ENCODE measurements around the gene PEX10. TPM values are rescaled to one million over a fixed set of nuclear protein-coding genes. Genes with fewer than 3 reads are reported as not detected.

PEX10 gene
- total and polyA plus RNA-seq, 4 donors, result 6.2 to 16.4 (median 11.8) TPM

DNA sequence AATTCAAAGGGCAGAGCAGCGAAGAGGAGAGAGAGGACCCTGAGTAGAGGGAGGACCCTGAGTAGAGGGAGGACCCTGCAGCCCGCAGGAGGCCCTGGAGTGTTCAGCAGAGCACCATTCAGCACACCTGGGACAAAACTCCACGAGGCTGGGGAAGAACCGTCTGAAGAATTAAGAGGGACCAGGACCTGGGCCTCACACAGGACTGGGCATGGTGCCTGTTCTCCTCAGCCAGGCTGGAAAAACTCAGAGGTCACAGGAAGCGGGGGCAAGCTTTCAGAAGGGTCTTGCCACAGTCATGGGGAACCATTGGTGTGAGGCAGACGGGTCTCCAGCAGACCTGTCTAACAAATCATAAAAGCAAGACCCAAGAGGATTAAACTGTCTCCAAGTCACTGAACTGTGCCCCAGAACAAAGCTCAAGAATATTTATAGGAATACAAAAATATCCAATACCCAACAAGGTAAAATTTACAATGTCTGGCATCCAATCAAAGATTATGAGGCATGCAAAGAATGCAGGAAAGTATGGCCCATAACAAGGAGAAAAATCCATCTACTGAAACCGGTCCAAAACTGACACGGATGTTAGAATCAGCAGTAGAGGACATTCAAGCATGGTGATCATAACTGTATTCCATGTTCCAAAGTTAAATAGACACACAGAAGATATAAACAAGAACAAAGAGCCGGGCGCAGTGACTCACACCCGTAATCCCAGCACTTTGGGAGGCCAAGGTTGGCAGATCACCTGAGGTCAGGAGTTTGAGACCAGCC is 51.6 kb downstream of the PEX10 start:
- Histone ChIP-seq H3K4me1 (ENCODE audit: control insufficient read depth in 4 of 4, insufficient read depth in 4 of 4, low read length in 3 of 4) (no peaks in the 10 kb centered on the region), H3K9ac (ENCODE audit: low read depth in 1 of 2, low read length in 2 of 2) (no peak overlapping the region), H3K27ac (ENCODE audit: low read depth in 1 of 2, low read length in 2 of 2) (no peak overlapping the region), H3K9me3 (ENCODE audit: control insufficient read depth in 4 of 4, low read length in 3 of 4) (peaks cover 0 to 1% (median 0%) of the 10 kb centered on the region in 4 donors), H3K36me3 (ENCODE audit: control insufficient read depth in 4 of 4, insufficient read depth in 3 of 4, low read depth in 1 of 4, low read length in 3 of 4) (no peaks in the 10 kb centered on the region), H3K27me3 (ENCODE audit: control insufficient read depth in 4 of 4, insufficient read depth in 4 of 4, low read length in 3 of 4) (no peaks in the 10 kb centered on the region), H3K4me3 (ENCODE audit: low read depth in 1 of 3, low read length in 3 of 3) (no peak overlapping the region)
- 83% methylated on average over 11 of the region's 11 CpGs for WGBS
- no peak for DNase-seq (ENCODE audit: low spot score)
- TF ChIP-seq HNF4G (IDR thresholded peaks at IDR 0.05), result no peak
- no peak for TF ChIP-seq RXRA (IDR thresholded peaks at IDR 0.05)
- no peak for TF ChIP-seq JUND (IDR thresholded peaks at IDR 0.05)
- TF ChIP-seq FOXA2 (IDR thresholded peaks at IDR 0.05), result no peak
- TF ChIP-seq SP1 (IDR thresholded peaks at IDR 0.05), result no peak
- TF ChIP-seq RAD21 (IDR thresholded peaks at IDR 0.05), result no peak
- TF ChIP-seq, protein P1, sequence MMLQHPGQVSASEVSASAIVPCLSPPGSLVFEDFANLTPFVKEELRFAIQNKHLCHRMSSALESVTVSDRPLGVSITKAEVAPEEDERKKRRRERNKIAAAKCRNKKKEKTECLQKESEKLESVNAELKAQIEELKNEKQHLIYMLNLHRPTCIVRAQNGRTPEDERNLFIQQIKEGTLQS (IDR thresholded peaks at IDR 0.05), result no peak
- TF ChIP-seq EGR1 (IDR thresholded peaks at IDR 0.05; ENCODE audit: low read depth in 2 of 2), result no peak
- TF ChIP-seq, protein P2, sequence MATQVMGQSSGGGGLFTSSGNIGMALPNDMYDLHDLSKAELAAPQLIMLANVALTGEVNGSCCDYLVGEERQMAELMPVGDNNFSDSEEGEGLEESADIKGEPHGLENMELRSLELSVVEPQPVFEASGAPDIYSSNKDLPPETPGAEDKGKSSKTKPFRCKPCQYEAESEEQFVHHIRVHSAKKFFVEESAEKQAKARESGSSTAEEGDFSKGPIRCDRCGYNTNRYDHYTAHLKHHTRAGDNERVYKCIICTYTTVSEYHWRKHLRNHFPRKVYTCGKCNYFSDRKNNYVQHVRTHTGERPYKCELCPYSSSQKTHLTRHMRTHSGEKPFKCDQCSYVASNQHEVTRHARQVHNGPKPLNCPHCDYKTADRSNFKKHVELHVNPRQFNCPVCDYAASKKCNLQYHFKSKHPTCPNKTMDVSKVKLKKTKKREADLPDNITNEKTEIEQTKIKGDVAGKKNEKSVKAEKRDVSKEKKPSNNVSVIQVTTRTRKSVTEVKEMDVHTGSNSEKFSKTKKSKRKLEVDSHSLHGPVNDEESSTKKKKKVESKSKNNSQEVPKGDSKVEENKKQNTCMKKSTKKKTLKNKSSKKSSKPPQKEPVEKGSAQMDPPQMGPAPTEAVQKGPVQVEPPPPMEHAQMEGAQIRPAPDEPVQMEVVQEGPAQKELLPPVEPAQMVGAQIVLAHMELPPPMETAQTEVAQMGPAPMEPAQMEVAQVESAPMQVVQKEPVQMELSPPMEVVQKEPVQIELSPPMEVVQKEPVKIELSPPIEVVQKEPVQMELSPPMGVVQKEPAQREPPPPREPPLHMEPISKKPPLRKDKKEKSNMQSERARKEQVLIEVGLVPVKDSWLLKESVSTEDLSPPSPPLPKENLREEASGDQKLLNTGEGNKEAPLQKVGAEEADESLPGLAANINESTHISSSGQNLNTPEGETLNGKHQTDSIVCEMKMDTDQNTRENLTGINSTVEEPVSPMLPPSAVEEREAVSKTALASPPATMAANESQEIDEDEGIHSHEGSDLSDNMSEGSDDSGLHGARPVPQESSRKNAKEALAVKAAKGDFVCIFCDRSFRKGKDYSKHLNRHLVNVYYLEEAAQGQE (IDR thresholded peaks at IDR 0.05), result no peak
- TF ChIP-seq, protein P3, sequence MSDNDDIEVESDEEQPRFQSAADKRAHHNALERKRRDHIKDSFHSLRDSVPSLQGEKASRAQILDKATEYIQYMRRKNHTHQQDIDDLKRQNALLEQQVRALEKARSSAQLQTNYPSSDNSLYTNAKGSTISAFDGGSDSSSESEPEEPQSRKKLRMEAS (IDR thresholded peaks at IDR 0.05), result no peak
- no peak for TF ChIP-seq GABPA (IDR thresholded peaks at IDR 0.05 in 1 of 2, conservative IDR thresholded peaks at IDR 0.05 in 1 of 2)
- no peak for TF ChIP-seq HNF4A (conservative IDR thresholded peaks at IDR 0.05)

DNA sequence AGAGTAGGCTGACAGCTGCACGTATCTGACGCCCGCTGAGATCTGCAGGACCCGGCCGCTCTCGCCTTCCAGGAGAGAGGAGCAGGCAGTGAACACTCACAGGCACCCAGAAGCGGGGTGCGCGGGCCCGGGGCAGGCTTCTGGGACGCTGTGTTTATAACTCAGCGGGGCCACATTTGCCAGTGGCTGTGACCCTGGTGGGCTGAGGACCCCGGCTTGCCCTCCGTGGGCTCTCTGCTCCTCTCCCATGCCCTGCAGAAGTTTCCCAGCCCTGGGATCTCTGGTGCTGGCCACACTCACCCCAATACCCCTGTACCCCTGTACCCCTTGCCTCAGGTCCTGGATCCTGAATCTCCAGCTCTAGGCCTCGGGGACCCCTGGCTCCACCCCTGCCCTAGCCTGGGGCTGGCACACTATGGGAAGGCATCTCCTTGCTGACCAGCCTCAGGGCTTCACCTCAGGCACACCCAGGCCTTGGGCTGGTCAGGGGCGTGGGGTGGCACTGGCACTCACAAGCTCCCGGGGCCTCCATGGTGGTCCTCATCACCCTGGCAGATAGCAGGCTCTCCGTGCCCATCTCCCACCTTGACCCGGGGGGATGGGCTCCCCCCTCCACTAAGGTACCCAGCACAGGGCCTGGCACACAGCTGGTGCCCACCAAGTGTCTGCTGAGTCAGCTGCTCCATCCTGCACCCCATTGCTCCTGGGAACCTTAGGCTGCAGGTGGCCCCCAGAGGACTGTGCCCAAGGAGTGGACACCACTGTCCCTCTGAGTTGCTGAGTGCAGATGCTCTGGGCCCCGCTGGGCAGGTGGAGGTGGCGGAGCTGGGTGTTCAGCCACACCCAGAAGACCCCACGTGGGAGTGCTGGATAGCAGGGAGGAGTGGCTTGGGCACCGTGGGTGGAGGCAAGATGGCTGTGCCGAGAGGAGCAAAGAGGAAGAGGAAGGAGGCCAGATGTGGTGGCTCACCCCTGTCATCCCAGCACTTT is 53.4 kb downstream of the PEX10 start:
- no peak overlapping the region for H3K27ac ChIP-seq (ENCODE audit: low read depth in 1 of 2, low read length in 2 of 2)
- 83% methylated on average over 24 of the region's 24 CpGs for WGBS
- no peak overlapping the region for H3K9ac ChIP-seq (ENCODE audit: low read depth in 1 of 2, low read length in 2 of 2)
- peaks cover 0 to under 1% (median 0%) of the 10 kb centered on the region in 4 donors for H3K9me3 ChIP-seq (ENCODE audit: control insufficient read depth in 4 of 4, low read length in 3 of 4)
- no peaks in the 10 kb centered on the region for H3K4me1 ChIP-seq (ENCODE audit: control insufficient read depth in 4 of 4, insufficient read depth in 4 of 4, low read length in 3 of 4)
- no peak overlapping the region for H3K4me3 ChIP-seq (ENCODE audit: low read depth in 1 of 3, low read length in 3 of 3)
- H3K36me3 ChIP-seq (ENCODE audit: control insufficient read depth in 4 of 4, insufficient read depth in 3 of 4, low read depth in 1 of 4, low read length in 3 of 4), result no peaks in the 10 kb centered on the region
- no peak for DNase-seq (ENCODE audit: low spot score)
- no peaks in the 10 kb centered on the region for H3K27me3 ChIP-seq (ENCODE audit: control insufficient read depth in 4 of 4, insufficient read depth in 4 of 4, low read length in 3 of 4)
- TF ChIP-seq HNF4A (conservative IDR thresholded peaks at IDR 0.05), result no peak
- TF ChIP-seq, protein P3 (IDR thresholded peaks at IDR 0.05), result no peak
- no peak for TF ChIP-seq SP1 (IDR thresholded peaks at IDR 0.05)
- TF ChIP-seq FOXA2 (IDR thresholded peaks at IDR 0.05), result no peak
- TF ChIP-seq RXRA (IDR thresholded peaks at IDR 0.05), result no peak
- TF ChIP-seq, protein P4, sequence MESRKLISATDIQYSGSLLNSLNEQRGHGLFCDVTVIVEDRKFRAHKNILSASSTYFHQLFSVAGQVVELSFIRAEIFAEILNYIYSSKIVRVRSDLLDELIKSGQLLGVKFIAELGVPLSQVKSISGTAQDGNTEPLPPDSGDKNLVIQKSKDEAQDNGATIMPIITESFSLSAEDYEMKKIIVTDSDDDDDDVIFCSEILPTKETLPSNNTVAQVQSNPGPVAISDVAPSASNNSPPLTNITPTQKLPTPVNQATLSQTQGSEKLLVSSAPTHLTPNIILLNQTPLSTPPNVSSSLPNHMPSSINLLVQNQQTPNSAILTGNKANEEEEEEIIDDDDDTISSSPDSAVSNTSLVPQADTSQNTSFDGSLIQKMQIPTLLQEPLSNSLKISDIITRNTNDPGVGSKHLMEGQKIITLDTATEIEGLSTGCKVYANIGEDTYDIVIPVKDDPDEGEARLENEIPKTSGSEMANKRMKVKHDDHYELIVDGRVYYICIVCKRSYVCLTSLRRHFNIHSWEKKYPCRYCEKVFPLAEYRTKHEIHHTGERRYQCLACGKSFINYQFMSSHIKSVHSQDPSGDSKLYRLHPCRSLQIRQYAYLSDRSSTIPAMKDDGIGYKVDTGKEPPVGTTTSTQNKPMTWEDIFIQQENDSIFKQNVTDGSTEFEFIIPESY (IDR thresholded peaks at IDR 0.05), result no peak
- TF ChIP-seq RAD21 (IDR thresholded peaks at IDR 0.05), result no peak
- TF ChIP-seq, protein P5, sequence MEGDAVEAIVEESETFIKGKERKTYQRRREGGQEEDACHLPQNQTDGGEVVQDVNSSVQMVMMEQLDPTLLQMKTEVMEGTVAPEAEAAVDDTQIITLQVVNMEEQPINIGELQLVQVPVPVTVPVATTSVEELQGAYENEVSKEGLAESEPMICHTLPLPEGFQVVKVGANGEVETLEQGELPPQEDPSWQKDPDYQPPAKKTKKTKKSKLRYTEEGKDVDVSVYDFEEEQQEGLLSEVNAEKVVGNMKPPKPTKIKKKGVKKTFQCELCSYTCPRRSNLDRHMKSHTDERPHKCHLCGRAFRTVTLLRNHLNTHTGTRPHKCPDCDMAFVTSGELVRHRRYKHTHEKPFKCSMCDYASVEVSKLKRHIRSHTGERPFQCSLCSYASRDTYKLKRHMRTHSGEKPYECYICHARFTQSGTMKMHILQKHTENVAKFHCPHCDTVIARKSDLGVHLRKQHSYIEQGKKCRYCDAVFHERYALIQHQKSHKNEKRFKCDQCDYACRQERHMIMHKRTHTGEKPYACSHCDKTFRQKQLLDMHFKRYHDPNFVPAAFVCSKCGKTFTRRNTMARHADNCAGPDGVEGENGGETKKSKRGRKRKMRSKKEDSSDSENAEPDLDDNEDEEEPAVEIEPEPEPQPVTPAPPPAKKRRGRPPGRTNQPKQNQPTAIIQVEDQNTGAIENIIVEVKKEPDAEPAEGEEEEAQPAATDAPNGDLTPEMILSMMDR (IDR thresholded peaks at IDR 0.05; ENCODE audit: low read depth, low read length, missing input control), result no peak
- no peak for TF ChIP-seq EGR1 (IDR thresholded peaks at IDR 0.05; ENCODE audit: low read depth in 2 of 2)
- no peak for TF ChIP-seq FOXA1 (IDR thresholded peaks at IDR 0.05)
- TF ChIP-seq GABPA (IDR thresholded peaks at IDR 0.05 in 1 of 2, conservative IDR thresholded peaks at IDR 0.05 in 1 of 2), result no peak
- TF ChIP-seq NR2F2 (IDR thresholded peaks at IDR 0.05), result no peak
- TF ChIP-seq, protein P2 (IDR thresholded peaks at IDR 0.05), result no peak
